ENCODE results near the gene CTXND1. TPM values are rescaled to one million over a fixed set of nuclear protein-coding genes. Genes with fewer than 3 reads are reported as not detected.

CTXND1 gene
- total and polyA plus RNA-seq, 2 of the 8 experiments (the other 6 are each of a cell fraction or from before 2014, with no cell fraction given) = 0.03 TPM; not detected in 1

- TF ChIP-seq KDM1A (IDR thresholded peaks at IDR 0.05; ENCODE audit: borderline replicate concordance, low read length) (no peak), CREB1 (IDR thresholded peaks at IDR 0.05) (no peak), FOSL1 (IDR thresholded peaks at IDR 0.05; ENCODE audit: insufficient read depth, low read depth, low read length) (no peak), CHD1 (IDR thresholded peaks at IDR 0.05; ENCODE audit: low read depth, low read length) (no peak), EP300 (IDR thresholded peaks at IDR 0.05; ENCODE audit: borderline replicate concordance in 1 of 2, low read depth in 2 of 2, low read length in 2 of 2) (no peak), CTBP2 (IDR thresholded peaks at IDR 0.05; ENCODE audit: borderline replicate concordance, insufficient read depth, insufficient read length, low read length) (no peak), RNF2 (IDR thresholded peaks at IDR 0.05; ENCODE audit: borderline replicate concordance, low read depth, low read length, missing control alignments, poor library complexity, severe bottlenecking) (no peak), SRF (IDR thresholded peaks at IDR 0.05; ENCODE audit: low read depth, low read length) (no peak), KDM4A (IDR thresholded peaks at IDR 0.05; ENCODE audit: low read depth, low read length, severe bottlenecking) (no peak), JUN (IDR thresholded peaks at IDR 0.05; ENCODE audit: low read depth, low read length) (no peak), TBP (IDR thresholded peaks at IDR 0.05; ENCODE audit: low read depth, low read length) (no peak)
Observed at GRCh38 chr15:80173022-80173759, 78.8 kb downstream of the CTXND1 start (continued).

Measured in H1 (cell line).